Measurements from ENCODE around the gene LINGO3.

DNA sequence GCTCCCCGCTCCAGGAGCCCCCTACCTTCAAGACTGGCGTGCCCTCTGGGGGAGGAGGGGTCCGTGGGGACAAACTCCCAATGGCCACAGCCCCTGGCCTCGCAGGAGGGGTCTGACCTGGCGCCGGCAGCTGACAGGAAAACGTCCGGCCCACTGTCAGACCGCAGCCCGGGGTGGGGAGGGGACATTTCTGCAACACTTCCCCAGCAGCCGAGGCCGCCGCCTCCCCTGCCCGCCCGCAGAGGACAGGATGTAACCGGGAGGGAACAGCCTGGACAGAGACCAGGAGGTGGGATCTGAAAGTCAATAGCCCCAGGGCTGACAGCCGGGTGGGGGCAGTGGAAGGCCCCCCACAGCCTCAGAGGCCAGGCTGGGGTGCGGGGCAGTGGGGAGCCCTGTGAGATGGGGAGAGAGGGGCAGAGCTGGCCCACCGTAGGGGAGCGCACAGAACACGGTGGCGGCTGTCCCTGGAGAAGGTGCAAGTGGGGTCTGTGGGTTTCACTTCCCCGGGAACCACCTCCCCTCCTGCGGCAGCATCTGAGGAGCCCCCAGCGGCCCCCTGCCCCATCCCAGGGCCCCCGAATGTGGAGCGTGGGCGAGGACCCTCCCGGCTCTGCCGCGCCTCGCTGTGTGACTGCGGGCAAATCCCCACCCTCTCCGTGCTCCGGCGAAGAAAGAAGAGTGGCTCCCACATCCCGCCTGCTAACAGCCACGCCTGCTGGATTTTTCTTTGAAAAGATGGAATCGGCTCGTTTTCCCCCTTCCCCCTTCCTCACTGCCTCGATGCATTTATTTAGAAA, 25.7 kb downstream of the LINGO3 start, which contains the start of gene PEAK3:
- TF ChIP-seq, protein P1, sequence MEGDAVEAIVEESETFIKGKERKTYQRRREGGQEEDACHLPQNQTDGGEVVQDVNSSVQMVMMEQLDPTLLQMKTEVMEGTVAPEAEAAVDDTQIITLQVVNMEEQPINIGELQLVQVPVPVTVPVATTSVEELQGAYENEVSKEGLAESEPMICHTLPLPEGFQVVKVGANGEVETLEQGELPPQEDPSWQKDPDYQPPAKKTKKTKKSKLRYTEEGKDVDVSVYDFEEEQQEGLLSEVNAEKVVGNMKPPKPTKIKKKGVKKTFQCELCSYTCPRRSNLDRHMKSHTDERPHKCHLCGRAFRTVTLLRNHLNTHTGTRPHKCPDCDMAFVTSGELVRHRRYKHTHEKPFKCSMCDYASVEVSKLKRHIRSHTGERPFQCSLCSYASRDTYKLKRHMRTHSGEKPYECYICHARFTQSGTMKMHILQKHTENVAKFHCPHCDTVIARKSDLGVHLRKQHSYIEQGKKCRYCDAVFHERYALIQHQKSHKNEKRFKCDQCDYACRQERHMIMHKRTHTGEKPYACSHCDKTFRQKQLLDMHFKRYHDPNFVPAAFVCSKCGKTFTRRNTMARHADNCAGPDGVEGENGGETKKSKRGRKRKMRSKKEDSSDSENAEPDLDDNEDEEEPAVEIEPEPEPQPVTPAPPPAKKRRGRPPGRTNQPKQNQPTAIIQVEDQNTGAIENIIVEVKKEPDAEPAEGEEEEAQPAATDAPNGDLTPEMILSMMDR (conservative IDR thresholded peaks at IDR 0.05 in 1 of 2, IDR thresholded peaks at IDR 0.05 in 1 of 2; ENCODE audit: extremely low read depth in 1 of 2, insufficient read depth in 1 of 2, low read depth in 1 of 2, low read length in 2 of 2) = no peak
- TF ChIP-seq EZH2 (IDR thresholded peaks at IDR 0.05; ENCODE audit: borderline replicate concordance, low read length) = no peak
